HAP-1 (cell line): ENCODE data around the gene STIL.
"Not testable (repeated sequence)": the region's sequence is repeated elsewhere in the genome, so short reads cannot be mapped to it uniquely, and the experiment has no call there.

Experiments
- DNase-seq, 2 experiments: peaks; one replicate each; pipeline ENCODE4 v3.0.0-alpha.2; 2016 to 2020; ENCODE audit warnings: low spot score in 2 of 2
- H3K27me3 ChIP-seq: fragments of 250-450 bp; sonication (Bioruptor Pico); 2 replicates; pipeline ENCODE4 v1.5.1; 2020; ENCODE audit warnings: low read depth, mild to moderate bottlenecking, moderate library complexity
- H3K36me3 ChIP-seq: fragments of 250-450 bp; sonication (Bioruptor Pico); replicated peaks from 2 replicates; pipeline ENCODE4 v1.5.1; 2020; ENCODE audit warnings: mild to moderate bottlenecking
- H3K4me1 ChIP-seq: fragments of 250-450 bp; sonication (Bioruptor Pico); 2 replicates; pipeline ENCODE4 v1.5.1; 2020; ENCODE audit warnings: mild to moderate bottlenecking
- H3K4me3 ChIP-seq: fragments of 250-450 bp; sonication (Bioruptor Pico); 2 replicates; pipeline ENCODE4 v1.5.1; 2020; ENCODE audit warnings: mild to moderate bottlenecking, moderate library complexity
- H3K9me3 ChIP-seq: fragments of 250-450 bp; sonication (Bioruptor Pico); 2 replicates; pipeline ENCODE4 v1.5.1; 2020; ENCODE audit warnings: mild to moderate bottlenecking, moderate library complexity
- in situ Hi-C: fragments of 300-500 bp; cut with MboI; formaldehyde crosslinking; loops from 3 replicates; pipeline ENCODE4 v1.14.3; 2020; ENCODE audit warnings: low sequenced_read_pairs, inconsistent platforms, mixed read lengths

The STIL gene

GRCh38 chr1:47213230-47213963, 100.5 kb downstream of the STIL start:
- in situ Hi-C loops, result no loop called here
- no peak for DNase-seq
- Histone ChIP-seq H3K4me1 (peaks cover 3% of the 10 kb centered on the region; the same call in 1 of the 2 replicates), H3K36me3 (no peaks in the 10 kb centered on the region), H3K4me3 (no peak overlapping the region), H3K27me3 (no peaks in the 10 kb centered on the region), H3K9me3 (no peaks in the 10 kb centered on the region)

- Histone ChIP-seq H3K4me1 (peaks cover 3% of the 10 kb centered on the region; the same call in 1 of the 2 replicates), H3K9me3 (no peaks in the 10 kb centered on the region), H3K36me3 (no peaks in the 10 kb centered on the region), H3K27me3 (no peaks in the 10 kb centered on the region), H3K4me3 (no peak overlapping the region)
- in situ Hi-C loops, result no loop called here
- DNase-seq, result no peak
Observed at GRCh38 chr1:47212636-47213229, 101.2 kb downstream of the STIL start.

GRCh38 chr1:47211796-47212269, 102.1 kb downstream of the STIL start:
- H3K9me3 ChIP-seq, result no peaks in the 10 kb centered on the region
- no peaks in the 10 kb centered on the region for H3K36me3 ChIP-seq
- no peaks in the 10 kb centered on the region for H3K27me3 ChIP-seq
- H3K4me1 ChIP-seq, result peaks cover 3% of the 10 kb centered on the region; the same call in 1 of the 2 replicates
- H3K4me3 ChIP-seq, result no peak overlapping the region
- in situ Hi-C loops, result no loop called here
- no peak for DNase-seq

- H3K27me3 ChIP-seq, result no peaks in the 10 kb centered on the region
- no peak overlapping the region for H3K4me3 ChIP-seq
- H3K4me1 ChIP-seq, result peaks cover 3% of the 10 kb centered on the region; the same call in 1 of the 2 replicates
- H3K36me3 ChIP-seq, result no peaks in the 10 kb centered on the region
- no peak for DNase-seq
- in situ Hi-C loops, result no loop called here
- no peaks in the 10 kb centered on the region for H3K9me3 ChIP-seq
Observed at GRCh38 chr1:47210666-47211065, 103.3 kb downstream of the STIL start.

GRCh38 chr1:47209725-47210325, 104.1 kb downstream of the STIL start:
- H3K4me1 ChIP-seq, result peaks cover 3% of the 10 kb centered on the region; the same call in 1 of the 2 replicates
- H3K4me3 ChIP-seq, result no peak overlapping the region
- no peaks in the 10 kb centered on the region for H3K27me3 ChIP-seq
- H3K9me3 ChIP-seq, result no peaks in the 10 kb centered on the region
- H3K36me3 ChIP-seq, result no peaks in the 10 kb centered on the region
- no peak for DNase-seq
- in situ Hi-C loops, result no loop called here

GRCh38 chr1:47209091-47209490, 104.9 kb downstream of the STIL start:
- in situ Hi-C loops, result no loop called here
- Histone ChIP-seq H3K36me3 (no peaks in the 10 kb centered on the region), H3K9me3 (no peaks in the 10 kb centered on the region), H3K4me3 (no peak overlapping the region), H3K27me3 (no peaks in the 10 kb centered on the region), H3K4me1 (peaks cover 3% of the 10 kb centered on the region; the same call in 1 of the 2 replicates)
- DNase-seq, result peak in 1 of 2 experiments; percentile 23

- peaks cover 3% of the 10 kb centered on the region; the same call in 1 of the 2 replicates for H3K4me1 ChIP-seq
- no peaks in the 10 kb centered on the region for H3K27me3 ChIP-seq
- no peak overlapping the region for H3K4me3 ChIP-seq
- no peaks in the 10 kb centered on the region for H3K9me3 ChIP-seq
- peak; percentile 58 to 70 for DNase-seq
- in situ Hi-C loops, result no loop called here
- no peaks in the 10 kb centered on the region for H3K36me3 ChIP-seq
Observed at GRCh38 chr1:47208374-47208850, 105.5 kb downstream of the STIL start.

GRCh38 chr1:47207803-47208373, 106.1 kb downstream of the STIL start:
- no peak for DNase-seq
- in situ Hi-C loops, result no loop called here
- Histone ChIP-seq H3K9me3 (no peaks in the 10 kb centered on the region), H3K4me1 (peaks cover 3% of the 10 kb centered on the region; the same call in 1 of the 2 replicates), H3K36me3 (no peaks in the 10 kb centered on the region), H3K27me3 (no peaks in the 10 kb centered on the region), H3K4me3 (no peak overlapping the region)

- peaks cover 3% of the 10 kb centered on the region; the same call in 1 of the 2 replicates for H3K4me1 ChIP-seq
- in situ Hi-C loops, result no loop called here
- H3K4me3 ChIP-seq, result no peak overlapping the region
- H3K9me3 ChIP-seq, result no peaks in the 10 kb centered on the region
- no peak for DNase-seq
- no peaks in the 10 kb centered on the region for H3K36me3 ChIP-seq
- H3K27me3 ChIP-seq, result no peaks in the 10 kb centered on the region
Observed at GRCh38 chr1:47205918-47206317, 108.0 kb downstream of the STIL start.

GRCh38 chr1:47203504-47203903, 110.4 kb downstream of the STIL start:
- H3K4me1 ChIP-seq, H3K27me3 ChIP-seq, H3K36me3 ChIP-seq, DNase-seq, H3K4me3 ChIP-seq, H3K9me3 ChIP-seq, in situ Hi-C loops: not testable (repeated sequence)

- no peak for DNase-seq
- Histone ChIP-seq H3K4me3 (no peak overlapping the region), H3K9me3 (no peaks in the 10 kb centered on the region), H3K36me3 (no peaks in the 10 kb centered on the region), H3K4me1 (no peaks in the 10 kb centered on the region), H3K27me3 (no peaks in the 10 kb centered on the region)
- in situ Hi-C loops, result no loop called here
Observed at GRCh38 chr1:47201179-47201578, 112.8 kb downstream of the STIL start.
